HepG2 (cell line): Measurements from ENCODE around the gene C1D. TPM values are rescaled to one million over a fixed set of nuclear protein-coding genes. Genes with fewer than 3 reads are reported as not detected.

Experiments used
- CEBPG ChIP-seq: IDR thresholded peaks from 2 replicates; pipeline ENCODE4 v1.6.1; 2016
- EED ChIP-seq: sonication (generic); formaldehyde crosslinking; IDR thresholded peaks from 2 replicates; pipeline ENCODE4 v1.5.0; 2020; ENCODE audit warnings: mild to moderate bottlenecking, missing genetic modification reagents
- HDAC1 ChIP-seq: sonication (generic); formaldehyde crosslinking; IDR thresholded peaks from 2 replicates; pipeline ENCODE4 v1.5.1; 2020; ENCODE audit warnings: mild to moderate bottlenecking, missing genetic modification reagents
- ISL2 ChIP-seq: sonication (generic); formaldehyde crosslinking; IDR thresholded peaks from 2 replicates; pipeline ENCODE4 v1.5.0; 2020; ENCODE audit warnings: missing genetic modification reagents
- KLF11 ChIP-seq: IDR thresholded peaks from 2 replicates; pipeline ENCODE4 v1.6.1; 2016; ENCODE audit warnings: missing compliant biosample characterization
- KLF6 ChIP-seq: IDR thresholded peaks from 2 replicates; pipeline ENCODE4 v1.8.0; 2016; ENCODE audit warnings: missing biosample characterization, missing genetic modification reagents
- MLLT10 ChIP-seq: sonication (generic); formaldehyde crosslinking; IDR thresholded peaks from 2 replicates; pipeline ENCODE4 v1.4.0; 2020; ENCODE audit warnings: missing genetic modification reagents
- NFYB ChIP-seq: sonication (generic); formaldehyde crosslinking; IDR thresholded peaks from 2 replicates; pipeline ENCODE4 v1.4.0; 2020; ENCODE audit warnings: missing genetic modification reagents
- NR3C1 ChIP-seq: sonication (generic); formaldehyde crosslinking; IDR thresholded peaks from 2 replicates; pipeline ENCODE4 v1.4.0; 2020; ENCODE audit warnings: missing genetic modification reagents
- PAF1 ChIP-seq: IDR thresholded peaks from 2 replicates; pipeline ENCODE4 v1.6.1; 2016; ENCODE audit warnings: missing genetic modification reagents, missing compliant biosample characterization
- PHF5A ChIP-seq: IDR thresholded peaks from one replicate; pipeline ENCODE4 v1.6.1; 2018; ENCODE audit warnings: low read depth, missing genetic modification reagents; ENCODE audit not compliant: unreplicated experiment
- PPARG ChIP-seq: conservative IDR thresholded peaks from 2 replicates; pipeline ENCODE4 v1.6.1; 2016; ENCODE audit warnings: missing biosample characterization, missing genetic modification reagents
- SRY ChIP-seq: sonication (generic); formaldehyde crosslinking; IDR thresholded peaks from 2 replicates; pipeline ENCODE4 v1.8.0; 2022; ENCODE audit warnings: mild to moderate bottlenecking, missing genetic modification reagents
- ZNF354B ChIP-seq: sonication (generic); formaldehyde crosslinking; IDR thresholded peaks from 2 replicates; pipeline ENCODE4 v1.8.0; 2022; ENCODE audit warnings: mild to moderate bottlenecking, missing genetic modification reagents
- ZNF550 ChIP-seq: sonication (generic); formaldehyde crosslinking; IDR thresholded peaks from 2 replicates; pipeline ENCODE4 v1.4.0; 2020; ENCODE audit warnings: mild to moderate bottlenecking, missing genetic modification reagents, borderline replicate concordance
- ZSCAN25 ChIP-seq: sonication (generic); formaldehyde crosslinking; IDR thresholded peaks from 2 replicates; pipeline ENCODE4 v1.8.0; 2022; ENCODE audit warnings: mild to moderate bottlenecking, missing genetic modification reagents
- polyA plus RNA-seq, 8 experiments: library from polyadenylated mRNA; depleted of rRNA in 3 of 8; stranded (reverse) in 7 of 8; unstranded in 1 of 8; fragments of >200 nt; fragmentation: Illumina TruSeq in 4 of 8; extraction: Trizol in 4 of 8; gene quantifications; 2 replicates each; pipeline versions ENCODE4 v1.2.1 to v1.2.3, GENCODE V29; 2011 to 2016; ENCODE audit warnings: low read depth in 4 of 8, missing spikeins in 1 of 8, mixed read lengths in 1 of 8; ENCODE audit not compliant: insufficient read depth in 1 of 8
- total RNA-seq, 5 experiments: library from RNA; depleted of rRNA; stranded (reverse); fragments of >200 nt; fragmentation: Illumina TruSeq; extraction: Trizol; gene quantifications; 2 replicates each; pipeline ENCODE4 v1.2.3, GENCODE V29; 2016; ENCODE audit warnings: low read depth in 1 of 5
- TF ChIP-seq, protein P1 (sequence below): sonication (generic); formaldehyde crosslinking; IDR thresholded peaks from 2 replicates; pipeline ENCODE4 v1.4.0; 2020; ENCODE audit warnings: missing genetic modification reagents; ENCODE audit errors: not compliant biosample characterization
- TF ChIP-seq, protein P2 (sequence below): sonication (generic); formaldehyde crosslinking; IDR thresholded peaks from 2 replicates; pipeline ENCODE4 v1.4.0; 2020; ENCODE audit warnings: missing genetic modification reagents
- TF ChIP-seq, protein P3 (sequence below): sonication (generic); formaldehyde crosslinking; IDR thresholded peaks from 2 replicates; pipeline ENCODE4 v1.9.0; 2021; ENCODE audit warnings: missing genetic modification reagents, borderline replicate concordance
- TF ChIP-seq, protein P4 (sequence below): sonication (generic); formaldehyde crosslinking; IDR thresholded peaks from 2 replicates; pipeline ENCODE4 v1.8.0; 2022; ENCODE audit warnings: missing genetic modification reagents, mild to moderate bottlenecking, inconsistent platforms, borderline replicate concordance
- TF ChIP-seq, protein P5 (sequence below): IDR thresholded peaks from 2 replicates; pipeline ENCODE4 v1.6.1; 2016; ENCODE audit warnings: missing compliant biosample characterization, missing genetic modification reagents, borderline replicate concordance
- TF ChIP-seq, protein P6 (sequence below): sonication (generic); formaldehyde crosslinking; IDR thresholded peaks from 2 replicates; pipeline ENCODE4 v1.8.1; 2023; ENCODE audit warnings: missing genetic modification reagents, inconsistent platforms, borderline replicate concordance

Gene C1D
- total and polyA plus RNA-seq, 2 of the 13 experiments (the other 11 are each of a cell fraction or from before 2014, with no cell fraction given): 38.1 to 43.5 TPM

DNA sequence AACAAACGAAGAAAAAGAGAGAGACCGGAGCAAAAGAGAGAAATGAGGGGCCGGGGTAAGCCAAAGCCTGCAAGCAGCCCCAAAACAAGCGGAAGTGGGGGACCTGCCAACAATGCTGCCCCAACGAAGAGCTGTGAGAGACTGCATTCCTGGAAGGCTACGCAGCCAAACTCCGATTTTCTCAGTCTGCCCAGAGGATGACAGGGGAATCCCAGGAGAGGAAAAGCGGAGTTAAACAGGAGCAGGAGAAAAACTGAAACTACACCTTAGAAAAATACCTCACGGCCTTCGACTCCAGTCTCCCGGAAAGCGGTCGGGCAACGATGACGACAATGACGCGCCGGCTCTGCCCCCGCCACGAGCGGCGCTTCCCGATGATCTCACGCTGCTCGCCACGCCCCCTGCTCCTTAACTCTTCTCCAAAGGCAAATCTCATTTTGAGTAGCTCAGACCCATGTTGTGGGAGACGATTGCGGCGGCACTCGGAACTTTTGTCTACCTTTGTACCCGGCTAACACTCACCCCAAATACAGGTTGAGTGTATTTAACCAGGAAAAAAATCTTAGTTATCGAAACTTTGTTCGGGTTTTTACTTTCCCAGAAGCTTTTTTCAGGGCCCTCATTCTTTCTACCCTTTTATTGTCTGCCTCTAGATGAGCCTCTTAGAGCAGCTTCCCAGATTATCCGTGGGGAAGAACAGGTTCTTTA lies at the start of gene C1D (continued):
- peak; percentile 50; the same call in 1 of the 2 replicates for TF ChIP-seq NFYB (CRISPR knock-in tag)
- TF ChIP-seq KLF11 (CRISPR knock-in tag): 0 out of 2 replicates have a peak, but pooled peaks have one; percentile 75
- TF ChIP-seq CEBPG (CRISPR knock-in tag): no peak; the same call in 1 of the 2 replicates
- no peak for TF ChIP-seq ZNF354B (CRISPR knock-in tag)
- peak; percentile 39 for TF ChIP-seq KLF6
- TF ChIP-seq, protein P1, sequence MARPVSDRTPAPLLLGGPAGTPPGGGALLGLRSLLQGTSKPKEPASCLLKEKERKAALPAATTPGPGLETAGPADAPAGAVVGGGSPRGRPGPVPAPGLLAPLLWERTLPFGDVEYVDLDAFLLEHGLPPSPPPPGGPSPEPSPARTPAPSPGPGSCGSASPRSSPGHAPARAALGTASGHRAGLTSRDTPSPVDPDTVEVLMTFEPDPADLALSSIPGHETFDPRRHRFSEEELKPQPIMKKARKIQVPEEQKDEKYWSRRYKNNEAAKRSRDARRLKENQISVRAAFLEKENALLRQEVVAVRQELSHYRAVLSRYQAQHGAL (CRISPR knock-in tag): no peak
- peak; percentile 51 for TF ChIP-seq PPARG (CRISPR knock-in tag)
- no peak for TF ChIP-seq ZSCAN25 (CRISPR knock-in tag)
- TF ChIP-seq, protein P2, sequence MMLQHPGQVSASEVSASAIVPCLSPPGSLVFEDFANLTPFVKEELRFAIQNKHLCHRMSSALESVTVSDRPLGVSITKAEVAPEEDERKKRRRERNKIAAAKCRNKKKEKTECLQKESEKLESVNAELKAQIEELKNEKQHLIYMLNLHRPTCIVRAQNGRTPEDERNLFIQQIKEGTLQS (CRISPR knock-in tag): no peak
- no peak for TF ChIP-seq MLLT10 (CRISPR knock-in tag)
- TF ChIP-seq, protein P3, sequence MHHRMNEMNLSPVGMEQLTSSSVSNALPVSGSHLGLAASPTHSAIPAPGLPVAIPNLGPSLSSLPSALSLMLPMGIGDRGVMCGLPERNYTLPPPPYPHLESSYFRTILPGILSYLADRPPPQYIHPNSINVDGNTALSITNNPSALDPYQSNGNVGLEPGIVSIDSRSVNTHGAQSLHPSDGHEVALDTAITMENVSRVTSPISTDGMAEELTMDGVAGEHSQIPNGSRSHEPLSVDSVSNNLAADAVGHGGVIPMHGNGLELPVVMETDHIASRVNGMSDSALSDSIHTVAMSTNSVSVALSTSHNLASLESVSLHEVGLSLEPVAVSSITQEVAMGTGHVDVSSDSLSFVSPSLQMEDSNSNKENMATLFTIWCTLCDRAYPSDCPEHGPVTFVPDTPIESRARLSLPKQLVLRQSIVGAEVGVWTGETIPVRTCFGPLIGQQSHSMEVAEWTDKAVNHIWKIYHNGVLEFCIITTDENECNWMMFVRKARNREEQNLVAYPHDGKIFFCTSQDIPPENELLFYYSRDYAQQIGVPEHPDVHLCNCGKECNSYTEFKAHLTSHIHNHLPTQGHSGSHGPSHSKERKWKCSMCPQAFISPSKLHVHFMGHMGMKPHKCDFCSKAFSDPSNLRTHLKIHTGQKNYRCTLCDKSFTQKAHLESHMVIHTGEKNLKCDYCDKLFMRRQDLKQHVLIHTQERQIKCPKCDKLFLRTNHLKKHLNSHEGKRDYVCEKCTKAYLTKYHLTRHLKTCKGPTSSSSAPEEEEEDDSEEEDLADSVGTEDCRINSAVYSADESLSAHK (CRISPR knock-in tag): no peak; the same call in 1 of the 2 replicates
- no peak for TF ChIP-seq NR3C1 (CRISPR knock-in tag)
- TF ChIP-seq EED: peak; percentile 78; the same call in 1 of the 2 replicates
- TF ChIP-seq, protein P4, sequence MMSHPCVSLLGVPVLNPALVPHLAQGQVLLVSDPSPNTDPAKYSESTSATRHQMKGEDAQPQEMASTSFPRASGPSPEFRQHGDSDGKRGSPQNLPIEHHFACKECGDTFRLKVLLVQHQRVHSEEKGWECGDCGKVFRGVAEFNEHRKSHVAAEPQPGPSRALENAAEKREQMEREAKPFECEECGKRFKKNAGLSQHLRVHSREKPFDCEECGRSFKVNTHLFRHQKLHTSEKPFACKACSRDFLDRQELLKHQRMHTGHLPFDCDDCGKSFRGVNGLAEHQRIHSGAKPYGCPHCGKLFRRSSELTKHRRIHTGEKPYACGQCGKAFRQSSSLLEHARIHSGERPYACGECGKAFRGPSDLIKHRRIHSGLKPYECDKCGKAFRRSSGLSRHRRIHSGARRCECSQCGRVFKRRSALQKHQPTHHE: 0 out of 2 replicates have a peak, but pooled peaks have one; percentile 59
- no peak; the same call in none of the 2 replicates for TF ChIP-seq HDAC1 (CRISPR knock-in tag)
- no peak for TF ChIP-seq ZNF550 (CRISPR knock-in tag)
- TF ChIP-seq, protein P5, sequence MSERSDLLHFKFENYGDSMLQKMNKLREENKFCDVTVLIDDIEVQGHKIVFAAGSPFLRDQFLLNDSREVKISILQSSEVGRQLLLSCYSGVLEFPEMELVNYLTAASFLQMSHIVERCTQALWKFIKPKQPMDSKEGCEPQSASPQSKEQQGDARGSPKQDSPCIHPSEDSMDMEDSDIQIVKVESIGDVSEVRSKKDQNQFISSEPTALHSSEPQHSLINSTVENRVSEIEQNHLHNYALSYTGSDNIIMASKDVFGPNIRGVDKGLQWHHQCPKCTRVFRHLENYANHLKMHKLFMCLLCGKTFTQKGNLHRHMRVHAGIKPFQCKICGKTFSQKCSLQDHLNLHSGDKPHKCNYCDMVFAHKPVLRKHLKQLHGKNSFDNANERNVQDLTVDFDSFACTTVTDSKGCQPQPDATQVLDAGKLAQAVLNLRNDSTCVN (CRISPR knock-in tag): peak; percentile 66; the same call in 1 of the 2 replicates
- TF ChIP-seq, protein P6, sequence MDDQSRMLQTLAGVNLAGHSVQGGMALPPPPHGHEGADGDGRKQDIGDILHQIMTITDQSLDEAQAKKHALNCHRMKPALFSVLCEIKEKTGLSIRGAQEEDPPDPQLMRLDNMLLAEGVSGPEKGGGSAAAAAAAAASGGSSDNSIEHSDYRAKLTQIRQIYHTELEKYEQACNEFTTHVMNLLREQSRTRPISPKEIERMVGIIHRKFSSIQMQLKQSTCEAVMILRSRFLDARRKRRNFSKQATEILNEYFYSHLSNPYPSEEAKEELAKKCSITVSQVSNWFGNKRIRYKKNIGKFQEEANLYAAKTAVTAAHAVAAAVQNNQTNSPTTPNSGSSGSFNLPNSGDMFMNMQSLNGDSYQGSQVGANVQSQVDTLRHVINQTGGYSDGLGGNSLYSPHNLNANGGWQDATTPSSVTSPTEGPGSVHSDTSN (CRISPR knock-in tag): 0 out of 2 replicates have a peak, but pooled peaks have one; percentile 40
- TF ChIP-seq SRY (CRISPR knock-in tag): 0 out of 2 replicates have a peak, but pooled peaks have one; percentile 15
- peak; percentile 63 for TF ChIP-seq PHF5A (CRISPR knock-in tag)
- peak; percentile 66; the same call in 1 of the 2 replicates for TF ChIP-seq ISL2 (CRISPR knock-in tag)
- no peak for TF ChIP-seq PAF1 (CRISPR knock-in tag)
